HFFc6 (cell line): ENCODE results near the gene FOXJ2. TPM values are rescaled to one million over a fixed set of nuclear protein-coding genes. Genes with fewer than 3 reads are reported as not detected.
"Not testable (repeated sequence)": the region's sequence is repeated elsewhere in the genome, so short reads cannot be mapped to it uniquely, and the experiment has no call there.

Source experiments
- DNase-seq: peaks from one replicate; pipeline ENCODE4 v3.0.0-alpha.2; 2018
- H3K27ac Mint-ChIP-seq: 2 replicates; pipeline ENCODE4 v1.8.0; 2020; ENCODE audit warnings: mild to moderate bottlenecking, mixed read lengths
- H3K27me3 Mint-ChIP-seq: 2 replicates; pipeline ENCODE4 v1.8.0; 2021; ENCODE audit warnings: mild to moderate bottlenecking, moderate library complexity, mixed read lengths; ENCODE audit not compliant: insufficient read depth
- H3K36me3 Mint-ChIP-seq: 2 replicates; pipeline ENCODE4 v1.8.0; 2021; ENCODE audit warnings: low read depth, mixed read lengths
- H3K4me1 Mint-ChIP-seq: 2 replicates; pipeline ENCODE4 v1.8.0; 2020; ENCODE audit warnings: low read depth, mixed read lengths
- H3K4me3 Mint-ChIP-seq: 2 replicates; pipeline ENCODE4 v1.8.0; 2020; ENCODE audit warnings: mild to moderate bottlenecking, moderate library complexity, mixed read lengths
- H3K9me3 Mint-ChIP-seq: 2 replicates; pipeline ENCODE4 v1.8.0; 2020; ENCODE audit warnings: mild to moderate bottlenecking, mixed read lengths
- CTCF ChIP-seq: fragments of 200-600 bp; sonication (generic); IDR thresholded peaks from 2 replicates; pipeline ENCODE4 v1.5.0; 2021; ENCODE audit warnings: antibody characterized with exemption, mild to moderate bottlenecking
- total RNA-seq, 6 experiments: library from RNA; stranded (reverse); fragmentation: NEBNext Ultra II Directional; extraction: Animal tissue kit (Norgen Biotek cat#: 25700); gene quantifications; 2 replicates in 1 of 6; 3 replicates in 5 of 6; pipeline ENCODE4 v1.2.3, GENCODE V29; 2021

FOXJ2 gene
- total RNA-seq, 6 experiments from 2014 or later, result 15.3 to 17.5 (median 15.9) TPM

DNA sequence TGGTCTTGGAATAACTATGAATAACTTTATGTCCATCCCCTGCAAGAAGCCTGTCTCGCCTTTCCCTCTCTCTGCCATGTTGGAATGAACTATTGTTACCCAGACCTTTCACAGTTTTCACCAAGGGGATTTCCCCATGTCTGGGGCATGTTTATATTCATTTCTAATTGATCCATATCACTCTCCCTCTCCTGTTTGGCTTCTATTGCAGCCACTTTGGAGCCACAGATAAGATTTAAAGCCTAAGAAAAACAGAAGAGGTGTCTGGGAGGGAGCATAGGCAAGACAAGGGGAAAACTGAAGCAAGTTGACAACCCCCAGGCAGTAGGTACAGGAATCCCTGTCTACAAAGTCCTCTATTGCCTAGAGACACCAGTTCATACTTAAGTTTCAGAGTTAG lies 41.0 kb upstream of the FOXJ2 start:
- Mint-ChIP-seq H3K4me1 (peaks cover 13% of the 10 kb centered on the region), H3K4me3 (no peak overlapping the region), H3K27ac (no peak overlapping the region), H3K36me3 (peaks cover 4% of the 10 kb centered on the region), H3K9me3 (peaks cover 5% of the 10 kb centered on the region), H3K27me3 (no peaks in the 10 kb centered on the region)
- no peak for TF ChIP-seq CTCF
- DNase-seq, result no peak

DNA sequence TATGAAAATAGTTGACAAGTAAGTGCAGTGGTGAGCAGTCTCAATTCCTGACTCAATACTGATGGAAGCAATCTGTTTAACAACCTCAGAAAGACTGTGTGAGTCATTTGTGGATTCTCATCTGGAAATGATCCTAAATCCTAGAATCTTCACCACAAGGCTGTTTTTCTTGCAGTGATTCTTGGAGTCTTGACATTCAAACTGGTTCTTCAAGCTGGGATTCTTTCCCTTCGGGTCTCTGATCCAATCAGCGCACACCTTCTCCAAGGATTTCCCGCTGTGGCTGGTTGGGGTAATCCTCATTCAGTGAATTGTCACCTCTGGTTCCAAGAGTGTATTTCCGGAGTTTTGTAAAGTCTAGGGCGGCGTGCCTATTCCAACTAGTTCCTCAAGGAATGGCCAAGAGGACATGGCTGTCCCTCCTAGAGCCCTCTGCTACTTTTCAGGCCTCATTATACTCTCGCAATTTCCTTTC lies 37.7 kb upstream of the FOXJ2 start:
- H3K4me1 Mint-ChIP-seq, result peaks cover 7% of the 10 kb centered on the region
- H3K36me3 Mint-ChIP-seq, result peaks cover 13% of the 10 kb centered on the region
- peaks cover 28% of the 10 kb centered on the region for H3K9me3 Mint-ChIP-seq
- peak; percentile 96 for DNase-seq
- no peaks in the 10 kb centered on the region; the same call in 1 of the 2 replicates for H3K27me3 Mint-ChIP-seq
- TF ChIP-seq CTCF, result no peak
- H3K4me3 Mint-ChIP-seq, result no peak overlapping the region; the same call in 1 of the 2 replicates
- H3K27ac Mint-ChIP-seq, result no peak overlapping the region

- peak; percentile 94 for TF ChIP-seq CTCF
- H3K4me3 Mint-ChIP-seq, result no peak overlapping the region
Measured at GRCh38 chr12:7995266-7995963, 37.1 kb upstream of the FOXJ2 start.

DNA sequence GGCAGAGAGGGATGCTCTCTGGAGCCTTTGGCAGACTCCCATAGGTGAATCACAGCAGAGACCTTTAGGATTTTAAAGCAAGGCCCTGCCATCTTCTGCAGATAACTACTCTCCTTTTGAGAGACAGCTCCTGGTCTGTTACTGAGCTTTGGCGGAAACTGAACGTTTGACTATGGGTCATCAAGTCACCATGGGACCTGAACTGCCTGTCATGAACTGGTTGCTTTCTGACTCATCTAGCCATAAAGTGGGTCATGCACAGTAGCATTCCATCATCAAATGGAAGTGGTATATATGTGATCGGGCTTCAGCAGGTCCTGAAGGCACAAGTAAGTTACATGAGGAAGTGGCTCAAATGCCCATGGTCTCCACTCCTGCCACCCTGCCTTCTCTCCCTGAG lies 31.7 kb upstream of the FOXJ2 start:
- DNase-seq, H3K4me3 Mint-ChIP-seq, H3K27me3 Mint-ChIP-seq, H3K27ac Mint-ChIP-seq, H3K4me1 Mint-ChIP-seq: not testable (repeated sequence)
- Mint-ChIP-seq H3K36me3 (peaks cover 13% of the 10 kb centered on the region), H3K9me3 (peaks cover 31% of the 10 kb centered on the region)

More at GRCh38 chr12:7995266-7995963, 37.1 kb upstream of the FOXJ2 start:
- peaks cover 28% of the 10 kb centered on the region for H3K9me3 Mint-ChIP-seq
- no peaks in the 10 kb centered on the region; the same call in 1 of the 2 replicates for H3K27me3 Mint-ChIP-seq
- H3K4me1 Mint-ChIP-seq, result peaks cover under 1% of the 10 kb centered on the region; the same call in 1 of the 2 replicates
- no peak overlapping the region for H3K27ac Mint-ChIP-seq
- H3K36me3 Mint-ChIP-seq, result peaks cover 13% of the 10 kb centered on the region
- DNase-seq, result peak; percentile 92

- not testable (repeated sequence) for H3K4me1 Mint-ChIP-seq, H3K4me3 Mint-ChIP-seq, DNase-seq, H3K36me3 Mint-ChIP-seq, H3K27ac Mint-ChIP-seq, H3K27me3 Mint-ChIP-seq
- H3K9me3 Mint-ChIP-seq, result peaks cover 27% of the 10 kb centered on the region
Measured at GRCh38 chr12:8001496-8001895, 31.0 kb upstream of the FOXJ2 start.

GRCh38 chr12:8004897-8005296 lies 27.6 kb upstream of the FOXJ2 start:
- H3K27ac Mint-ChIP-seq, H3K9me3 Mint-ChIP-seq, H3K4me1 Mint-ChIP-seq, DNase-seq, H3K4me3 Mint-ChIP-seq, H3K36me3 Mint-ChIP-seq: not testable (repeated sequence)
- peaks cover 13% of the 10 kb centered on the region for H3K27me3 Mint-ChIP-seq

- H3K4me3 Mint-ChIP-seq, result no peak overlapping the region
- peaks cover 6% of the 10 kb centered on the region; the same call in 1 of the 2 replicates for H3K4me1 Mint-ChIP-seq
- no peak overlapping the region for H3K27ac Mint-ChIP-seq
- DNase-seq, result no peak
- H3K9me3 Mint-ChIP-seq, result no peaks in the 10 kb centered on the region
- no peak for TF ChIP-seq CTCF
- H3K27me3 Mint-ChIP-seq, result peaks cover 15% of the 10 kb centered on the region
- H3K36me3 Mint-ChIP-seq, result no peaks in the 10 kb centered on the region
Measured at GRCh38 chr12:8011331-8011730, 21.2 kb upstream of the FOXJ2 start.
